Left forelimb (tissue), 1 donor: ENCODE data around the gene EVPLL.
"Not testable (repeated sequence)": the region's sequence is repeated elsewhere in the genome, so short reads cannot be mapped to it uniquely, and the experiment has no call there.

Source experiments
- DNase-seq: peaks from one replicate; pipeline ENCODE4 v3.0.0-alpha.2; 2018; ENCODE audit warnings: low spot score

EVPLL gene

DNA sequence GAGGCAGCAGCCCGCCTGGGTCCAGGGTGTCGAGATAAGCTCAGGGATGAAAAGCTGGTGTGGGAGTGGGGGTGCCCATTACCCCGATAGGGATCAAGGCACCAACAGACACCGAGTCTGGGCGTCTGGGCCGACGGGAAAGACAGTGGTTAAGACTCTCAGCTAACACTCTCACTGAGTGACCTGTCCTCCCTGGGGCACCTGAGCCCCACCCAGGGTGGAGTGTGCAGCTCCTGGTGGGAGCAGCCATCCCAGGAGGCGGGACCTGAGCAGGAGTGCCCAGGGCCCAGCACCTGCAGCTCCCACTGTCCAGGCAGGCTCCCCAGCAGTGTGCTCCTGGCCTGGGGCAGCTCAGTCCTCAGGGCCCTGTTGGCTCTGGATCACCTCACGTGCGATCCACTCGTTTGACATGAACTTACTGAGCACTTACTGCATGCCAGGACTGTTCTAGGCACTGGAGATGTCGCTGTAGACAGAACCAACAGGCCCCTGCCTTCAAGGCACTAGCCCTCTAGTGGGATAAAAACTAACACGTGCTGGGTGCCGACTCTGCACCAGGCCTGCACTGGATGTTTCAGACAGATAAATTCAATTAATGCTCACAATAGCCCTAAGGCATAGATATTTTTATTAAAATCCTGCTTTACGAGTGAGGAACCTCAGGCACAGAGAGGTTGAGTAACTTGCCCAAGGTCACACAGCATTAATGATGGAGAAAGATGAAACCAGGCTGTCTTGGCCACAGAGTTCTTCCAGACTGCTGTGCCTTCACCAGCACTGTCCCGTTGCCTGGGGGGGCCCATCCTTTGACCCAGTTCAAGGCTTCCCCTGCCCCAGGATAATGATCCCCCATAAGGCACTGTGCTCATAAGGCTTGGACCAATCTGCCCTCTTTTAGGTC is 1.9 kb downstream of the EVPLL start:
- no peak for DNase-seq

DNA sequence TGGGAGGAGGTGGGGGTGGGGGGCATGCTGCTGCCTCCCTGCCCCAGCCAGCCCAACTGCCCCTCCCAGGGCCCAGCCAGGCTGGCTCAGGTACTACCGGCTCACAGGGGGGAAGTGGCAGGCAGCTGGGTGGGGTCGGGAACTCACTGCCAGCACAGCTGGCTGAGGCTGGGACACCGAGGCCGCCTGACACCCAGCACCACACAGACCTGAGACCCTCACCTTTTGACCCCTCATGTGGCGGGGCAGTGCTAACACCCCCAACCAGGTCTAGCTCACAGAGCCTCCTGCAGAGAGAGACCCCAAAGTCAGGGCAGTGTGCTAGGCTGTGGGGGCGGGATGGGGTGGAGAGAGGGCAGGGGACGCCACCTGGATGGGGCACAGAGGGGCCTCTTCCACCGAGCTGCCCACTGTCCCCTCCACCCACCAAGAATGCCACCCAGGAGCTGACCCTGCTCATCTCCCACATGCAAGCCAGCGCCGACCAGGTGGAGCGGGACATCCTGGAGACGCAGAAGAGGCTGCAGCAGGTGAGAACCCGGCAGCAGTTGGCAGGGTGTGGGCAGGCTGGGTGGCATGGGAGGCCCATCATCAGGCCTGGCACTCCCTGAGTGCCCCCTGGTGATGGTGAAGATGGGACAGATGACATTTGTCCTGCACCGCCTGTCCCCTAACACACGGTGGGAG is 3.0 kb downstream of the EVPLL start:
- DNase-seq: no peak

DNA sequence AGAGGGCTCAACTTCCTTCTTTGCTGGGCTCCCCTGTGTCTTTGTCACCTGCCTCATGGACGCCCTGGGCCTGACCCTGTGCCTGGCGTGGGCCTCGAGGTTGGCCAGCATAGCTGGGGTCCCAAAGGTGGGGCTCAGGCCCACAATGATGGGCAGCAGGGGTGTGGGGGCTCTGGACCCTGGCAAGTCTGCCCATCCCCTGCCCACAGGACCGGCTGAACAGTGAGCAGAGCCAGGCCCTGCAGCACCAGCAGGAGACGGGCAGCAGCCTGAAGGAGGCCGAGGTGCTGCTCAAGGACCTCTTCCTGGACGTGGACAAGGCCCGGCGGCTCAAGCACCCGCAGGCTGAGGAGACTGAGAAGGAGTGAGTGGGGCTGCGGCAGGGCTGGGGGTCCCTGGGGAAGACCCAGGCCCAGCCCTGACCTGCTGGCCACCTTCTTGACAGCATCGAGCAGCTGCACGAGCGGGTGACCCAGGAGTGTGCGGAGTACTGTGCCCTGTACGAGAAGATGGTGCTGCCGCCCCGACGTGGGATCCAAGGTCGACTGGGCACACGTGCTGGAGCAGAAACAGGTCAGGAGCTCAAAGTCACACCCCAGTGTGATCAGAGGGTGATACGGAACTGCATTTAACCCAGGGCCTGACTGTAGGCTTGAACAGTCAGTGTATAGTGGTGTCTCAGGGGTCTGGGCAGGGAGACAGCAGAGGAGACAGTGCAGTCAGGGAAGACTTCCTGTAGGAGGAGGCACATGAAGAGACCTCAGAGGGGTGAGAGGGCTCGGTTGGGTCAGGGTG is 3.8 kb downstream of the EVPLL start:
- no peak for DNase-seq

DNA sequence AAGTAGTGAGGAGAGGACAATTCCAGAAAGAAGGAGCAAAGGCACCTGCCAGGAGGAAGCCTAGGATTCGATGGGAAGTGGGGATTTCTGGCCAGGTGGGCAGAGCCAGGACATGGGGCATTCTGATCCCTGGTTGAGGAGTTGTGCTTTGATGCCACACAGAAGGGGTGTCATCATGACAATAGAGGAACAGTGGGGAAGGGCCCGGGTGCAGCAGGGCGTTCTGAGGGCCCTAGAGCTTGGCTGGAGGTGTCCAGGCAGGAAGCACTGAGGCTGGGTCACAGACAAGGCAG is 4.3 kb downstream of the EVPLL start:
- DNase-seq: no peak

DNA sequence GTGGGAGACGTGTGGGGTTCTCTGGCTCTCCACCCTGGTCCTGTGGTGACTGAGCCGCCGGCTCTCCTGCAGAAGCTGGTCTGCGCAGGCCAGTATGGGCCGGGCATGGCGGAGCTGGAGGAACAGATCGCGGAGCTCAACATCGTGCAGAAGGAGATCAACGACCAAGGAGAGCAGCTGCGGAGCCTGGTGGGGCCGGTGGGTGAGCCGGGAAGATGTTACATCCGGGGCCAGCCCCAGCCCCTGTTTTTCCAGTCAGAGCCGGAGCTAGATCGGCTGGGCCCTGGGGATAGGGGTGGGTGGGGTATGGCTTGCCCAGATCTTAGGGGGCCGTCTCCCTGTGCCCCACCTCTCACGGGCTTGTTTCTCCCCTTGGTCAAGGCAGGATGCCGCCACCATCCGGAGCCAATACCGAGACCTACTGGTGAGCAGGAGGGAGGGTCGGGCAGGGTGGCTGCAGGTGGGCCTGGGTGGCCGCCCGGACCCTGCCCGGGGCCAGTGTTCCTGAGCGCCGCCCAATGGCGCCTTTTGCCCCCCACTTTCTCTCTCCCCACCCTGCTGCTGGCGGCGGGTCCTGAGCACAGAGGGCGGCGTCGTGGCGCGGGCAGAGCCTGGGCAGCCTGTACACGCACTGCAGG is 5.0 kb downstream of the EVPLL start:
- no peak for DNase-seq

DNA sequence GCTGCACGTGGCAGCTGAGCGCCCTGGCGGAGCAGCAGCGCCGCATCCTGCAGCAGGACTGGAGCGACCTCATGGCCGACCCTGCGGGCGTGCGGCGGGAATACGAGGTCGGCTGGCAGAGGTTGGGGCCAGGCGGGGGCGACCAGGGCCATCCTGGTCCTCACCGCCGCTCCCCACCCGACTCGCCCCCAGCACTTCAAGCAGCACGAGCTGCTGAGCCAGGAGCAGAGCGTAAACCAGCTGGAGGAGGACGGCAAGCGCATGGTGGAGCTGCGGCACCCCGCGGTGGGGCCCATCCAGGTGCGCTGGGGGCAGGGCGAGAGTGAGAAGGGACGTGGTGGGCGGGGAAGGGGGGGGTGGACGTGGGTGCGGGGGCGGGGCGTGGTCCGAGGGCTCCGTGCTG is 5.5 kb downstream of the EVPLL start:
- not testable (repeated sequence) for DNase-seq

DNA sequence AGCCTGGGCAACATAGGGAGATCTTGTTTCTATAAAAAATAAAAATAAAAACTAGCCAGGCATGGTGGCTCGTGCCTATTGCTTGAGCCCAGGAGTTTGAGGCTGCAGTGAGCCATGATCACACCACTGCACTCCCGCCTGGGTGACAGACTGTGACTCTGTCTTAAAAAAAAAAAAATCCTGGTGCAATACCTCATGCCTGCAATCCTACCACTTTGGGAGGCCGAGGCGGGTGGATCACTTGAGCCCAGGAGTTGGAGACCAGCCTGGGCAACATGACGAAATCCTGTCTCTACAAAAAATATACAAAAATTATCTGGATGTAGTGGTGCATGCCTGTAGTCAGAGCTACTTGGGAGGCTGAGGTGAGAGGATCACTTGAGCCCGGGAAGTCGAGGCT is 6.7 kb downstream of the EVPLL start:
- not testable (repeated sequence) for DNase-seq

DNA sequence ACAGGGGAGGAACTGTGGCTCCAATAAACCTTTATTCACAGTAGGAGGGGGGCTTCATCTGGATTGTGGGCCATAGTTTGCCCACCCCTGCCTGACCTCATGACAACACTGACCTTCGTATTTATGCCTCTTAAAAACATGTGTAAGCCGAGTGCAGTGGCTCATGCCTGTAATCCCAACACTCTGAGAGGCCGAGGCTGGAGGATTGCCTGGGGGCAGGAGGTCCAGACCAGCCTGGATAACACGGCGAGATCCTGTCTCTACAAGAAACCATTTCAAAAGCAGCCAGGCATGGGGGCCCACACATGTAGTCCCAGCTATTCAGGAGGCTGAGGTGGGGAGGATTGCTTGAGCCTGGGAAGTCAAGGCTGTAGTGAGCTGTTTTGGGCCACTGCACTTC is 10.0 kb downstream of the EVPLL start:
- DNase-seq: not testable (repeated sequence)

DNA sequence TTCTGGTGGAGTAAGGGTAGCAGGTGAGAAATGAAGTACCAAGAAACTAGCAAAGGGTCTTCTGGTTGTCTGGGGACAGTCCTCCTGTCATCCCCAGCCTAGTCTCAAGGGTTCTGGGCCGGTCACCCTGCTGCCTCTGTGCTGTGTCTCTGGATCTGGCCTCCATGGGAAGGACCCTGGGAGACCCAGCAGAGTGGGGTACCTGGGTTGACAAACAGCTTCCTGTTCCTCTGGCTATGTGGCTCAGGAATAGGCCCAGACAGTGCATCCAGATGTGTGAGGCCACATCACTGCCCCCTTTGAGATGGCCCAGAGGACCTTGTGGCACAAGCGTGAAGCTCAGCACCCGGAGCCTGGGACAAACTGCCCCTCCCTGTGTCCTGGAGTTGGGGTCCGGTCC is 10.7 kb downstream of the EVPLL start:
- not testable (repeated sequence) for DNase-seq

DNA sequence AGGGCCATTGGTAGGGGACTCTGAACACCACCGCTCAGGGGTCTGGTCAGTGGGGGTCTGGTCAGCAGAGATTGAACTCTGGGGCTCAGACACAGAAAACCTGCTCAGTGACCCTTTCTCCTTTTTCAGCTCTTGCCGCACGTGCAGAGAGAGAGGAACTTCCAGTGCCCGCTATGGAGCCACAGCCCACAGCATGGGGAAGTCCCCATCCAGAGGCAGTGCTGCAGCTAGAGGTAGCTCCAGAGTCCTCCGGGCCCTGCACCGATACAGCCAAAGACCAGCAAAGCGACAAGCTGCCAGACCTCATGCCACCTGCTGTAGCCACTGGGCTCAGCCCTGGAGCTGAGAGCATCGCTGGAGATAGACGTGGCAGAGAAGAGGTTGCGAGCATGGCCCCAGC is 11.2 kb downstream of the EVPLL start:
- DNase-seq: not testable (repeated sequence)

DNA sequence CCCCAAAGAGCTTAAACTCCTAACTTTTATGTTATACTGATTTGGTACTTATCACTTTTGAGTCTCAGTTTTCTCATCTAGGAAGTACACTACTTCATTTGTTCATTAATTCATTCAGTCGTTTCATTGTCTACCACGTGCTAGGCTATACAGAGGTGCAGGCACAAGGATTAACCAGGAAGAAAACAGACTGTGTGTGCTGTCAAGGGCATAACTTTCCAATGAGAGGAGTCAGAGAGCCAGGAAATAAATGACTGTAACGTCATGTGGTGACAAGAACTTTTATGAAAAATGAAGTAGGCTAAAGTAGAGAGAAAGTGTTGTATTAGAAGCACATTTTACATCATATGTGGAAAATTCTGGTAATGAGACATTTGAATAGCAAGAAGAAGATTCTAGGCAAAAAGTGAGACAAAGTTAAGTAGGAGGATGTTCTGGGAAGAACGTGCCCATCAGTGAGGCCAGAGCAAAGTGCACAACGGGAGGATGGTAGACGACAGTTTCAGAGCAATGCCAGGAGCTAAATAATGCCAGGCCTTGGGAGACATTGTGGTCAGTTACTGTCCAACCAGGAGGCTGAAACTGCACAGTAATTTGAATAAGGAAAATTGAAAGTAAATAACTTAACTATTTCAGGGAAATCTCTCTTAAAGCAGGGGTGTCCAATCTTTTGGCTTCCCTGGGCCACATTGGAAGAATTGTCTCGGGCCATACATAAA is 24.5 kb downstream of the EVPLL start:
- not testable (repeated sequence) for DNase-seq

DNA sequence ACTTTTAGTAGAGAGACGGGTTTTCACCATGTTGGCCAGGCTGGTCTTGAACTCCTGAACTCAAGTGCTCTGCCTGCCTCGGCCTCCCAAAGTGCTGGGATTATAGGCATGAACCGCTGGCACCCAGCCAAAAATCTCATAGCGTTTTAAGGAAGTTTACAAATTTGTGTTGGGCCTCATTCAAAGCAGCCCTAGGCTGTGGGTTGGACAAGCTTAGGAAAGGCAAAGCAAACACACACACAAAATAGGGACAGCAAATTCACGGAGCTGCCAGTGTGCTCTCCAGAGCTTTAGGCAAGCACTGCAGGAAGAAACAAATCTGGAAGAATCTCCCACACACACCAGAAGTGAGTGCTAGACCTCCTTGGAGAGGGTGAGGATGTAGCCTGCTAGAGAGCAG is 25.6 kb downstream of the EVPLL start:
- not testable (repeated sequence) for DNase-seq

DNA sequence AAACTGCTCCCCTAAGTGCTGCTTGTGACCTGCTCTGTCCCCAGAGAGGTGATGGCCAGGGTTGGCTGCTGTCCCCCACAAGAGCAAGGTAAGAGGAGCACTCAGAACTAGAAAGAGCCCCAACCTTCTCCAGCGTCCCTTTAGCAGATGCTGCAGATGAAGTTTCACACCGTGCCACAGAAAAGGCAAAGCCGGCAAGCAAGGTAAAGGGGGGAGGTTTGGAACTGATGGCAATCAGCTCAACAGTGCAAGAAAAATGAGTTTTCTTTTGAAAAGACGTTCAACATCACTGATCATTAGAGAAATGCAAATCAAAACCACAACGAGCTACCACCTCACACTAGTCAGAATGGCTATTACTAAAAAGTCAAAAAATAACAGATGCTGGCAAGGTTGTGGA is 26.0 kb downstream of the EVPLL start:
- DNase-seq: not testable (repeated sequence)

DNA sequence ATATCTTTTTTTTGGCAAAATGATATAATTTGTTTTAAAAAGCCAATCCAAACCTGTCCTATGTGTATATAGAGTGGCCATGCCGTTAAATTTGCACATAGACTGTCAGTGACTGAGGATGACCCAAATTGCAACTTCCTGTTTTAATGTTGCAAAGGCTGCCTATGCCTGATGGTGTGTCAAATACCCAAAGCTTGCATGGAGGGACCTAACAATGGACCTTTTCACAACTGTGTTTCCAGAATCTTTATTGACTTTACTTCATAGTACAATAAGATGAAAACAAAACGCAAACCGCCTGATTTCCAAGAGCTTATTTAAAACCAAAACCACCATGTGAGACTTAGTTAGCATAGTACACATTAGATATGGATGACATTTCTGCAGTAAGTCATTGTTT is 31.3 kb downstream of the EVPLL start:
- not testable (repeated sequence) for DNase-seq

DNA sequence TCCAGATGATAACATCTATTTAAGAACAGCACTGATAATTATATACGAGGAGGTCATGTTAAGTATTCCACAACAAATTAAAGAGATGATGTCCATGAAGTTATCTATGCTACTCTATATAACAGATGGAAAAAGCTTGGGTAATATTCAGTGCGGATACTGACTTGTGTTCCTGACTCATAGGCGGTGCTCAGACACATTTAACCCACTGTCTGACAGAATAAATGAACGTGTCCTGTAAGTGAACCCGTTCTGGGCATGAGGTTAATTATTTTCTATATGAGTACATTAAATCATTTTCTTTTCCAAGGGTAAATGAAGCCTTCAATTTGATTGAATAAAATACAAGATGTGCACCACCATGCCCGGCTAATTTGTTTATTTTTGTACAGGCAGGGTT is 31.7 kb downstream of the EVPLL start:
- not testable (repeated sequence) for DNase-seq

DNA sequence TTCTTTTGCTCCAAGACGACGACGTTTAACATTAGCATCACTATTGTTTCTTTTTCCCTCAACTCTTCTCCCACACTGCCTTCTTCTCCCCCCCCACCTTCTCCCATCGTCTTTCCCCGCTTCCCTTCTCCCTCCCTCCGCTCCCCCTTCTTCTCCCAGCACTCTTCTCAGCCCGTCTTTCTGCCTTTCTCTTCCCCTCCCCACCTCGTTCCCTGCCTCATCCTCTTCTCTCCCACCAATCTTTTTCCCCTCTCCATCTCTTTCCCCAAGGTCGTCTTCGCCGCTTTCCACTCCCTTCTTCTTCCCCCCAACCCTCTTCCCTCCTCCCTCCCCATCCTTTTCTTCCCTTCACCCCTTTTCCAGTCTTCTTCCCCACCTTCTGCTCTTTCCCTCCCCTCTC is 33.2 kb downstream of the EVPLL start:
- DNase-seq: peak; percentile 69

DNA sequence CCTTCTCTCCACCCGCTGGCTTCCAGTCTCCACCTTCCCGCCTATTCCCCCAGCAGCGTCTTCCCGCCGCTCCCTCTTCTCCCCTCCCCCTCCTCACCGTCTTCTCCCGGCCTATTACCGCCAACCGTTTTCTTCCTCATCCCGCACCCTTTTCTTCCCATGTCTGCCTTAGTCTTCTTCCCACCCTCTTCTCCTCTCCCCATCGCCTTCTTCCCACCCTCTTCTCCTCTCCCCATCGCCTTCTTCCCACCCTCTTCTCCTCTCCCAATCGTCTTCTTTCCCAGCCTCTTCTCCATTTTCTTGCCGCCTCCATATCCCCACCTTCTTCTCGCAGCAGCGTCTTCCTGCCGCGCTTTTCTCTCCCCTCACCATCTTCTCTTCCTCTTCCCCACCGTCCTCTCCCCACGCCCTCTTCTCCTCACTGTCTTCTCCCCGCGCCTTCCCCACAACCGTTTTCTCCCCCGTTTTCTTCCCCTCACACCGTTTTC is 33.8 kb downstream of the EVPLL start:
- DNase-seq: peak; percentile 77

DNA sequence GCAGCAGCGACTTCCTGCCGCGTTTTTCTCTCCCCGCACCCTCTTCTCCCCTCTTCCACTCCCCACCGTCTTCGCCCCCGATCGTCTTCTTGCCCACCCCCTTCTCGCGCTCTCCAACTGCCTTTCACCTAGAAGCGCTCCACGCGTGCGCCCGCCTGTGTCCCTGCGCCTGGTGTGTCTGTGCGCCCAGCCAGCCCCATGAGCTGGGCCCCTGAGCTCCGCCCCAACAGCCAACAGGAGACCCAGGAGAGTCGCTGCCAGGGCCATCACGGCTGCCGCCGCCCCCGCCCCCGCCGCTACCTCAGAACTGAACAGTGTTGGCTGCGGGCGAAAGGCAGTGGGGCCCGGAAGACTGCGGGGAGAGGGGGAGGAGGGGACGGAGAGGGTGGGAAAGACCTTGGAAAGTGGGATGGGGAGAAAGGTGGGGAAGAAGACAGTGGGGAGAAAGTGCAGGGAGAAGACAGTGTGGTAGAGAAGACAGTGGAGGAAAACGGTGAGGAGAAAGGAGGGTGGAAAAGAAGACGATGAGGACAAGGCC is 34.5 kb downstream of the EVPLL start:
- not testable (repeated sequence) for DNase-seq

DNA sequence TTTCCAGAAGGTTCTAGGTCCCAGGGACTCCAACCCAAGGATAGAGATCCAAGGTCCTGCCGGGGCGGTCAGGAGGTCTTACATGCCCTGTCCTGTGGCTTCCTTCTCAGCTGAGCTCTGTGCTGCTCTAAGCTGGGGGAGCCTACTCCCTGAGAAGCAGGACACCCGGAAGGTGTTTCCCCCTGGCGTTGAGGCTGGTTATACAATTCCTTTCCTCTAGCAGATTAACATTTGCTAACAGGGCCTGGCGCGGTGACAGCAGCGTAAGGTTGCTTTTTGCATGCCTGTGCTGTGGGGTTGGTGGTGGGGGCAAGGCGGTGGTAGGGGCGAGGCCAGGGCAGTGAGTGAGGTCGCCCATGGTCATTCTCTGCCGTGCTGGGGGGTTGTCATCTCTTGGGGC is 43.9 kb downstream of the EVPLL start:
- DNase-seq: not testable (repeated sequence)

DNA sequence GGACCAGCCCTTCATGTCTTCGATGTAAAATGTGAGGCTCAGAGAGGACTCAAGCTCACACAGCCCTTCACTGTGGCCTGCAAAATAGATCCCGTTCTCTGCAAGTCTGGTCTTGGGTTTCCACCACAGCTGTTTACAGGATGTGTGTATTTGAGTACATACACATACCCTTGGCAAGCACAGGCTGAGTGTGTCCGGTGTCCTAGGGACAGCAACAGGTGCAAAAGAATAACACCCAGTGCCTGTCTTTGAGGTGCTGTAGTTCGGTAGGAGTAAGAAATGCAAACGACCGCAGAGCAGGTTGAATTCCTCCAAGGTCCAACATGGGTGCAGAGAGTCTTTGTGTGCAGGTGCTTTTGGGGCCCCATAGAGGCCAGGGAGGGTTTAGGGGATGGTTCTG is 44.9 kb downstream of the EVPLL start:
- not testable (repeated sequence) for DNase-seq

DNA sequence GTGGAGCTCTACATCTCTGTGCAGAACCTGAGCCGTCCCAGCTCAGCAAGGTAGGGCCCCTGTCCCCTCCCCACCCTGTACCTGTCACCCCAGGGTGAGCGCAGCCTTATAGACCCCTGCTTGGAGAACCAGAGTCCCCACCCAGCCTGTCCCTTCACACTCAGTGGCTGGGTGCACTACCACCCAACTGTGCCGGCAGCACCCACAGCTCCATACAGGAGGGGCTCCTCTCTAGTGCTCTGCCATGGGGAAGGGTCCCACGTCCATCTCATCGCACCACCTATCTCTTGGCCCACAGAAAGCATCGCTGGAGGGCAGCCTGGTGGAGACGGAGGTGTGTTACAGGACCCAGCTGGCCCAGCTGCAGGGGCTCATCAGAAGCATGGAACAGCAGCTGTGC is 45.4 kb downstream of the EVPLL start:
- not testable (repeated sequence) for DNase-seq
